ENCODE measurements around the gene DOCK11. TPM values are rescaled to one million over a fixed set of nuclear protein-coding genes. Genes with fewer than 3 reads are reported as not detected.
A peak's percentile ranks its signal among the peaks of the same experiment; 100 is the strongest.

The DOCK11 gene
- total RNA-seq, 1 experiment from 2014 or later = 3.0 TPM

DNA sequence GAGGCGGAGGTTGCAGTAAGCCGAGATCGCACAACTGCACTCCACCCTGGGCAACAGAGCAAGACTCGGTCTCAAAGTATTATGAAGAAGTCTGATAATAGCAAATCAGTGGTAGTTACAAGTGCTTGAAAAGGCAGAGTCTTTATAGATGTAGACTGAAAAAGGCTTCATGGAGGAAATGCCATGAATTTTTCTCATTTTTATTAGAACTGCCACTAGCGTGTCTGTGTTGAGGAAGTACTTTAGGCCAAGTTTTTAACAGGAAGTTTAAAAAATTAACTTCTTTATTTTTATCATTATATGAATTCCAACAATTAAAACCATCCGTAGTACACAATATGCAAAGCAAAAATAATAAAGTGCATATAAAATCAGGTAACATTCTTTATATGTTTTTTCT lies 199.0 kb downstream of the DOCK11 start:
- intact Hi-C loops (cut with micrococcal nuclease) = no loop called here
- no peak for DNase-seq
- no peak for TF ChIP-seq EZH2 (IDR thresholded peaks at IDR 0.05; ENCODE audit: low read length, unreplicated experiment)
- TF ChIP-seq, protein P1, sequence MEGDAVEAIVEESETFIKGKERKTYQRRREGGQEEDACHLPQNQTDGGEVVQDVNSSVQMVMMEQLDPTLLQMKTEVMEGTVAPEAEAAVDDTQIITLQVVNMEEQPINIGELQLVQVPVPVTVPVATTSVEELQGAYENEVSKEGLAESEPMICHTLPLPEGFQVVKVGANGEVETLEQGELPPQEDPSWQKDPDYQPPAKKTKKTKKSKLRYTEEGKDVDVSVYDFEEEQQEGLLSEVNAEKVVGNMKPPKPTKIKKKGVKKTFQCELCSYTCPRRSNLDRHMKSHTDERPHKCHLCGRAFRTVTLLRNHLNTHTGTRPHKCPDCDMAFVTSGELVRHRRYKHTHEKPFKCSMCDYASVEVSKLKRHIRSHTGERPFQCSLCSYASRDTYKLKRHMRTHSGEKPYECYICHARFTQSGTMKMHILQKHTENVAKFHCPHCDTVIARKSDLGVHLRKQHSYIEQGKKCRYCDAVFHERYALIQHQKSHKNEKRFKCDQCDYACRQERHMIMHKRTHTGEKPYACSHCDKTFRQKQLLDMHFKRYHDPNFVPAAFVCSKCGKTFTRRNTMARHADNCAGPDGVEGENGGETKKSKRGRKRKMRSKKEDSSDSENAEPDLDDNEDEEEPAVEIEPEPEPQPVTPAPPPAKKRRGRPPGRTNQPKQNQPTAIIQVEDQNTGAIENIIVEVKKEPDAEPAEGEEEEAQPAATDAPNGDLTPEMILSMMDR (conservative IDR thresholded peaks at IDR 0.05; ENCODE audit: low read depth, low read length) = no peak
- TF ChIP-seq EZH2phosphoT487 (IDR thresholded peaks at IDR 0.05; ENCODE audit: borderline replicate concordance, low read length) = no peak

DNA sequence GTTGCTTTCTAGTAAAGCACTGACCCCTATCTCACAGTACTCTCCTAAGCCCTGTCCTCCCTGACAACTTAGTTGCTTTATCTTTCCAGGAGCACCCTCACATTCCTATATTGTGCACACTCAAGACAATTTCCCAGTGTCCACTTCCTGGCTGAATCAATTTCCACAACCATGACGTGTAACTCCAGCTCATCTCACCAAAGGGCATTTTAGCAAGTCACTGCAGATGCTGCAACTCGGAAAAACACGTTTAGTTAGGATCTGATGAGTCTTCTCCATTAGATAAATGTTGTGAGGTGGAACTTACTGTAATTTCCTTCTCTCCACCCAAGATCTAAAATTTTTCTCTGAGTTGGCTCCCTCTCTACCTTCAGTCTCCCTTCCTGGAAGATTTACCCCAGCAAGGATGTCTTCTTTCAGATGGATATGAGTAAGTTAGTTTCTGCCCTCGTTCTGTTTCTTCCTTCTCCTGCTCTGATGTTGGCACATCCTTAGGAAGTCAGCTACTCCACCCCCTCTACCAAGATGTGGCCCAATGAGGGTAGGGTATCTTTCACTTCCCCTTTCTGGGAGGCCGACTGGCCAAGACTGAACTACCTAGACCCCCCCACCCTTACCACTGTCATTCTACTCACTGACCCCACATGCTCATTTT lies 203.0 kb downstream of the DOCK11 start:
- ChIA-PET POLR2A (ENCODE audit: unreplicated experiment) (no interaction called here), CTCF (no interaction called here)
- Histone ChIP-seq H3K4me3 (ENCODE audit: low read length) (no peak overlapping the region), H3K9ac (ENCODE audit: low read length) (no peak overlapping the region), H3K4me2 (ENCODE audit: low read length) (no peak overlapping the region; the same call in 1 of the 2 replicates), H3F3A (ENCODE audit: low read length, unreplicated experiment) (no peaks in the 10 kb centered on the region), H3K9me3 (ENCODE audit: low read length) (no peaks in the 10 kb centered on the region), H2AFZ (ENCODE audit: low read length) (peak overlapping the region; percentile 48; the same call in 1 of the 2 replicates), H3K36me3 (ENCODE audit: low read depth, low read length) (no peaks in the 10 kb centered on the region), H3K9me2 (replicated peaks; ENCODE audit: low read length) (no peaks in the 10 kb centered on the region), H4K20me1 (ENCODE audit: low read length) (no peaks in the 10 kb centered on the region), H3K4me1 (ENCODE audit: insufficient read depth, low read length) (peaks cover 19% of the 10 kb centered on the region), H3K79me2 (ENCODE audit: low read length) (no peaks in the 10 kb centered on the region), H3K27ac (ENCODE audit: low read length) (no peak overlapping the region), H3K27me3 (ENCODE audit: low read length) (no peaks in the 10 kb centered on the region)
- BruUV-seq (replicated peaks) = no TSS peak
- intact Hi-C loops (cut with micrococcal nuclease) = no loop called here
- DNase-seq = peak; percentile 32
- TF ChIP-seq EZH2 (IDR thresholded peaks at IDR 0.05; ENCODE audit: low read length, unreplicated experiment) (no peak), EZH2phosphoT487 (IDR thresholded peaks at IDR 0.05; ENCODE audit: borderline replicate concordance, low read length) (no peak)
- TF ChIP-seq, protein P1 (conservative IDR thresholded peaks at IDR 0.05; ENCODE audit: low read depth, low read length) = no peak
- peak; percentile 27; the same call in 1 of the 2 replicates for ATAC-seq

More for the DNA sequence above, 199.0 kb downstream of the DOCK11 start:
- Histone ChIP-seq H4K20me1 (ENCODE audit: low read length) (no peaks in the 10 kb centered on the region), H3F3A (ENCODE audit: low read length, unreplicated experiment) (no peaks in the 10 kb centered on the region), H3K9me2 (replicated peaks; ENCODE audit: low read length) (no peaks in the 10 kb centered on the region), H3K9ac (ENCODE audit: low read length) (no peak overlapping the region), H3K36me3 (ENCODE audit: low read depth, low read length) (no peaks in the 10 kb centered on the region), H3K27ac (ENCODE audit: low read length) (no peak overlapping the region), H3K27me3 (ENCODE audit: low read length) (no peaks in the 10 kb centered on the region), H3K4me2 (ENCODE audit: low read length) (no peak overlapping the region), H3K4me1 (ENCODE audit: insufficient read depth, low read length) (peaks cover 11% of the 10 kb centered on the region; the same call in 1 of the 2 replicates), H3K79me2 (ENCODE audit: low read length) (no peaks in the 10 kb centered on the region), H3K9me3 (ENCODE audit: low read length) (no peaks in the 10 kb centered on the region), H2AFZ (ENCODE audit: low read length) (no peak overlapping the region), H3K4me3 (ENCODE audit: low read length) (no peak overlapping the region)
- ATAC-seq = no peak
- BruUV-seq (replicated peaks) = no TSS peak
- POLR2A ChIA-PET (ENCODE audit: unreplicated experiment) = no interaction called here
- CTCF ChIA-PET = no interaction called here

DNA sequence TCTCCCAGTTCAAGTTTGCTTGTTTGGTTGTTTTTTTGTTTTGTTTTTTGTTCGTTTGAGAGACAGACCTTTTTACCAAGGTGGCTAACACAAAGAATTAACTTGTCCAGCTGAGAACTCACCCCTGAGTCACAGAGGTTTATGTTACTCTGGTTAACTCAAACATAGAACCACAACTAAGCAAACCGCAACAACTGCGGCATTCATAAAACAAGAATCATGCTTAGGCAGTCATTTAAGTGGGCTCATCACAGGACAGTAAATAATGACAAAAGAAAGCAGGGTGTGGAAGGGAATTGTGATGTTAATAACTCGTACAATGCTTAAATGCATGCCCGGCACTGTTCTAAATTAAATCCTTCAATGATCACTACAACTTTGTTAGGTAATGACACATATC lies 207.1 kb downstream of the DOCK11 start:
- BruUV-seq (replicated peaks) = no TSS peak
- ATAC-seq = peak; percentile 98

More for the DNA sequence above, 207.1 kb downstream of the DOCK11 start:
- Histone ChIP-seq H2AFZ (ENCODE audit: low read length) (no peak overlapping the region), H3K4me1 (ENCODE audit: insufficient read depth, low read length) (peaks cover 19% of the 10 kb centered on the region), H4K20me1 (ENCODE audit: low read length) (no peaks in the 10 kb centered on the region), H3K9ac (ENCODE audit: low read length) (no peak overlapping the region), H3K4me3 (ENCODE audit: low read length) (peak overlapping the region; percentile 36; the same call in 1 of the 2 replicates), H3K79me2 (ENCODE audit: low read length) (no peaks in the 10 kb centered on the region), H3K4me2 (ENCODE audit: low read length) (peak overlapping the region; percentile 74), H3K9me2 (replicated peaks; ENCODE audit: low read length) (no peaks in the 10 kb centered on the region), H3K9me3 (ENCODE audit: low read length) (no peaks in the 10 kb centered on the region), H3F3A (ENCODE audit: low read length, unreplicated experiment) (no peaks in the 10 kb centered on the region), H3K36me3 (ENCODE audit: low read depth, low read length) (no peaks in the 10 kb centered on the region), H3K27ac (ENCODE audit: low read length) (no peak overlapping the region), H3K27me3 (ENCODE audit: low read length) (no peaks in the 10 kb centered on the region)
- CTCF ChIA-PET = no interaction called here
- intact Hi-C loops (cut with micrococcal nuclease) = no loop called here
- TF ChIP-seq, protein P1 (conservative IDR thresholded peaks at IDR 0.05; ENCODE audit: low read depth, low read length) = no peak
- TF ChIP-seq EZH2 (IDR thresholded peaks at IDR 0.05; ENCODE audit: low read length, unreplicated experiment) (no peak), EZH2phosphoT487 (IDR thresholded peaks at IDR 0.05; ENCODE audit: borderline replicate concordance, low read length) (no peak)
- POLR2A ChIA-PET (ENCODE audit: unreplicated experiment) = interaction anchor here (0.6 kb wide), 1 partner anchor 11 kb away, joined by 3 read pairs; no protein-coding TSS in a partner anchor
- DNase-seq = peak; percentile 87
